SKM-1 treated with dmso at 0.1 percent for 144 hours (cell line): ENCODE measurements around the gene BCL11A.

Experiments
- DNase-seq: peaks from one replicate; lab custom pipeline; 2025; ENCODE audit not compliant: unreplicated experiment; lab: John Stamatoyannopoulos, UW

Gene BCL11A

GRCh38 chr2:60469536-60470317, 83.7 kb downstream of the BCL11A start:
- DNase-seq, result no peak

- no peak for DNase-seq
Measured at GRCh38 chr2:60468382-60469085, 84.9 kb downstream of the BCL11A start.

- no peak for DNase-seq
Measured at GRCh38 chr2:60466161-60466702, 87.2 kb downstream of the BCL11A start.

- DNase-seq, result no peak
Measured at GRCh38 chr2:60465736-60466135, 87.7 kb downstream of the BCL11A start.

GRCh38 chr2:60463249-60463648, 90.2 kb downstream of the BCL11A start:
- DNase-seq, result no peak

- no peak for DNase-seq
Measured at GRCh38 chr2:60461421-60462108, 91.9 kb downstream of the BCL11A start.

- no peak for DNase-seq
Measured at GRCh38 chr2:60460577-60461420, 92.7 kb downstream of the BCL11A start.

- DNase-seq, result no peak
Measured at GRCh38 chr2:60459851-60460250, 93.6 kb downstream of the BCL11A start.

GRCh38 chr2:60456115-60456770, 97.2 kb downstream of the BCL11A start:
- no peak for DNase-seq

GRCh38 chr2:60453872-60454271, 99.6 kb downstream of the BCL11A start:
- no peak for DNase-seq

- no peak for DNase-seq
Measured at GRCh38 chr2:60453301-60453700, 100.2 kb downstream of the BCL11A start.

GRCh38 chr2:60450488-60450887, 103.0 kb downstream of the BCL11A start:
- DNase-seq, result no peak

GRCh38 chr2:60447943-60448342, 105.5 kb downstream of the BCL11A start:
- DNase-seq, result no peak

- DNase-seq, result no peak
Measured at GRCh38 chr2:60446413-60447267, 106.8 kb downstream of the BCL11A start.

GRCh38 chr2:60445684-60446179, 107.7 kb downstream of the BCL11A start:
- no peak for DNase-seq

- no peak for DNase-seq
Measured at GRCh38 chr2:60442608-60443007, 110.8 kb downstream of the BCL11A start.

- DNase-seq, result no peak
Measured at GRCh38 chr2:60441800-60442199, 111.7 kb downstream of the BCL11A start.

- no peak for DNase-seq
Measured at GRCh38 chr2:60440767-60441163, 112.7 kb downstream of the BCL11A start.
